Colonic mucosa (tissue), 4 donors: Measurements from ENCODE around the gene GYS1. TPM values are rescaled to one million over a fixed set of nuclear protein-coding genes. Genes with fewer than 3 reads are reported as not detected.
A peak's percentile ranks its signal among the peaks of the same experiment; 100 is the strongest.

Experiments used
- DNase-seq: peaks from one replicate; pipeline ENCODE4 v3.0.0-alpha.2; 2020
- H3K27ac ChIP-seq: fragments of 200-600 bp; one replicate; pipeline ENCODE4 v1.8.0; 2021
- H3K27me3 ChIP-seq: fragments of 200-600 bp; one replicate; pipeline ENCODE4 v1.8.0; 2021
- H3K36me3 ChIP-seq: fragments of 200-600 bp; one replicate; pipeline ENCODE4 v1.8.0; 2021
- H3K4me1 ChIP-seq: fragments of 200-600 bp; one replicate; pipeline ENCODE4 v1.8.0; 2021; ENCODE audit warnings: mild to moderate bottlenecking
- H3K4me3 ChIP-seq: fragments of 200-600 bp; one replicate; pipeline ENCODE4 v1.8.0; 2021
- H3K9ac ChIP-seq, 2 donors: one replicate each; pipeline ENCODE4 v1.7.0; 2013; ENCODE audit warnings: control low read depth in 2 of 2, low read depth in 2 of 2, low read length in 2 of 2
- H3K9me3 ChIP-seq: fragments of 200-600 bp; one replicate; pipeline ENCODE4 v1.8.0; 2021
- CTCF ChIP-seq: fragments of 200-600 bp; IDR thresholded peaks from one replicate; pipeline ENCODE4 v1.8.0; 2022; ENCODE audit warnings: antibody characterized with exemption, mild to moderate bottlenecking
- intact Hi-C: fragments of 100-400 bp; cut with DNase I; formaldehyde crosslinking; loops from one replicate; pipeline ENCODE4 v1.14.1; 2022
- total RNA-seq, 2 donors: library from RNA; stranded (reverse); fragmentation: NEBNext Ultra II Directional in 1 of 2; extraction: Animal tissue kit (Norgen Biotek cat#: 25700) in 1 of 2; gene quantifications; one replicate each; pipeline ENCODE4 v1.2.1, GENCODE V29; 2021
- donor health status: healthy.
- donor health status: DM: no; HTN: no; CAD: no.
- donor health status: DM: no; HTN: no; CAD: no.

Gene GYS1
- total RNA-seq, 2 donors from 2014 or later, result 48.8 to 54.7 TPM

- H3K9ac ChIP-seq, result peak overlapping the region; percentile 64 to 78
Observed at GRCh38 chr19:48966541-48967345, 26.4 kb downstream of the GYS1 start.

GRCh38 chr19:48965806-48966540, 27.1 kb downstream of the GYS1 start:
- intact Hi-C loops, result loop anchor here (5.0 to 10.0 kb wide), 2 partner anchors 91 to 169 kb away; partner anchors contain the start of gene PPP1R15A
- H3K4me1 ChIP-seq, result no peaks in the 10 kb centered on the region
- DNase-seq, result peak; percentile 91
- no peaks in the 10 kb centered on the region for H3K36me3 ChIP-seq
- no peak for TF ChIP-seq CTCF
- H3K27me3 ChIP-seq, result no peaks in the 10 kb centered on the region
- H3K4me3 ChIP-seq, result peak overlapping the region; percentile 89
- no peaks in the 10 kb centered on the region for H3K9me3 ChIP-seq
- peak overlapping the region; percentile 76 for H3K27ac ChIP-seq
- peak overlapping the region; percentile 64 to 78 for H3K9ac ChIP-seq

More at GRCh38 chr19:48966541-48967345, 26.4 kb downstream of the GYS1 start:
- H3K27ac ChIP-seq, result peak overlapping the region; percentile 76
- no peak for TF ChIP-seq CTCF
- no peaks in the 10 kb centered on the region for H3K9me3 ChIP-seq
- no peaks in the 10 kb centered on the region for H3K36me3 ChIP-seq
- H3K4me3 ChIP-seq, result peak overlapping the region; percentile 89
- no peak for DNase-seq
- no peaks in the 10 kb centered on the region for H3K27me3 ChIP-seq
- intact Hi-C loops, result loop anchor here (5.0 to 10.0 kb wide), 2 partner anchors 92 to 169 kb away; partner anchors contain the start of gene PPP1R15A
- no peaks in the 10 kb centered on the region for H3K4me1 ChIP-seq

GRCh38 chr19:48965040-48965805, 27.9 kb downstream of the GYS1 start, which contains the start of gene FTL:
TSS of gene FTL (plus strand) at chr19:48965309. CDS start at chr19:48965508, 199 bp downstream.
- H3K9ac ChIP-seq, result peak within 1 kb of the TSS; percentile 64 to 93
- intact Hi-C loops, result loop anchor here (5.0 to 10.0 kb wide), 2 partner anchors 90 to 168 kb away; partner anchors contain the start of gene PPP1R15A
- H3K27ac ChIP-seq, result peak within 1 kb of the TSS; percentile 76
- H3K4me3 ChIP-seq, result peak within 1 kb of the TSS; percentile 89
- no peaks in the 10 kb centered on the region for H3K4me1 ChIP-seq
- no peak for TF ChIP-seq CTCF
- H3K9me3 ChIP-seq, result no peaks in the 10 kb centered on the region
- no peaks in the 10 kb centered on the region for H3K27me3 ChIP-seq
- no peaks in the 10 kb centered on the region for H3K36me3 ChIP-seq
- DNase-seq, result peak; percentile 98

- H3K9me3 ChIP-seq, result no peaks in the 10 kb centered on the region
- H3K9ac ChIP-seq, result peak overlapping the region; percentile 63 to 93
- H3K27me3 ChIP-seq, result no peaks in the 10 kb centered on the region
- TF ChIP-seq CTCF, result no peak
- intact Hi-C loops, result loop anchor here (5.0 to 10.0 kb wide), 2 partner anchors 90 to 167 kb away; partner anchors contain the start of gene PPP1R15A
- H3K36me3 ChIP-seq, result no peaks in the 10 kb centered on the region
- H3K4me3 ChIP-seq, result peak overlapping the region; percentile 89
- DNase-seq, result peak; percentile 59
- no peaks in the 10 kb centered on the region for H3K4me1 ChIP-seq
- peak overlapping the region; percentile 76 for H3K27ac ChIP-seq
Observed at GRCh38 chr19:48964205-48965039, 28.7 kb downstream of the GYS1 start.
